SK-N-SH (cell line): Measurements from ENCODE around the gene BMAL1. TPM values are rescaled to one million over a fixed set of nuclear protein-coding genes. Genes with fewer than 3 reads are reported as not detected.

Experiments used
- CTCF ChIA-PET: fragments of 300-600, 350-600 bp; formaldehyde crosslinking; extraction: SDS; loops from one replicate; lab custom pipeline; 2021; lab: Yijun Ruan, JAX
- POLR2A ChIA-PET: fragments of 350-600 bp; sonication (Branson Sonifier 250); formaldehyde crosslinking; extraction: SDS; loops from one replicate; lab custom pipeline; 2020; ENCODE audit warnings: antibody characterized with exemption, inconsistent platforms; lab: Yijun Ruan, JAX
- DNase-seq: peaks from one replicate; pipeline ENCODE4 v3.0.0; 2012
- H2AFZ ChIP-seq: fragments of 200-600 bp; sonication (generic); 2 replicates; pipeline ENCODE4 v1.8.1; 2016; ENCODE audit warnings: antibody characterized with exemption, mild to moderate bottlenecking, low read depth
- H3F3A ChIP-seq: fragments of 200-600 bp; sonication (generic); replicated peaks from 2 replicates; pipeline ENCODE3; 2016; ENCODE audit warnings: antibody characterized with exemption, mild to moderate bottlenecking; ENCODE audit not compliant: insufficient read depth
- H3K27ac ChIP-seq, 2 experiments: fragments of 200-500 bp in 1 of 2; fragments of 200-600 bp in 1 of 2; sonication (Bioruptor generic) in 1 of 2; sonication (generic), shearing (Covaris generic) in 1 of 2; 2 replicates each; pipeline versions ENCODE4 v1.5.1 to v1.6.1; 2014 to 2016; ENCODE audit warnings: low read depth in 2 of 2, inconsistent platforms in 1 of 2, low read length in 1 of 2, mild to moderate bottlenecking in 1 of 2, mixed read lengths in 1 of 2
- H3K27me3 ChIP-seq: fragments of 200-600 bp; sonication (generic), shearing (Covaris generic); 2 replicates; pipeline ENCODE4 v1.6.1; 2016; ENCODE audit warnings: mixed run types; ENCODE audit not compliant: insufficient read depth
- H3K36me3 ChIP-seq, 2 experiments: fragments of 200-500 bp in 1 of 2; fragments of 200-600 bp in 1 of 2; sonication (Bioruptor generic) in 1 of 2; sonication (generic) in 1 of 2; replicated peaks in 1 of 2; 2 replicates each; pipeline versions ENCODE3 to v1.5.1; 2014 to 2016; ENCODE audit warnings: low read length in 1 of 2, mild to moderate bottlenecking in 1 of 2; ENCODE audit not compliant: insufficient read depth in 2 of 2, control insufficient read depth in 1 of 2
- H3K4me1 ChIP-seq, 2 experiments: fragments of 200-500 bp in 1 of 2; fragments of 200-600 bp in 1 of 2; sonication (Bioruptor generic) in 1 of 2; sonication (generic), shearing (Covaris generic) in 1 of 2; 2 replicates each; pipeline versions ENCODE4 v1.5.1 to v1.6.1; 2014 to 2016; ENCODE audit warnings: low read depth in 1 of 2, low read length in 1 of 2, mixed run types in 1 of 2; ENCODE audit not compliant: insufficient read depth in 2 of 2, control insufficient read depth in 1 of 2
- H3K4me2 ChIP-seq: fragments of 200-600 bp; sonication (generic), shearing (Covaris generic); 2 replicates; pipeline ENCODE4 v1.6.1; 2017; ENCODE audit warnings: mixed run types
- H3K4me3 ChIP-seq, 2 experiments: fragments of 200-500 bp in 1 of 2; fragments of 200-600 bp in 1 of 2; sonication (Bioruptor generic) in 1 of 2; sonication (generic), shearing (Covaris generic) in 1 of 2; 2 replicates each; pipeline versions ENCODE4 v1.5.1 to v1.8.1; 2014 to 2016; ENCODE audit warnings: low read depth in 2 of 2, inconsistent platforms in 1 of 2, low read length in 1 of 2, mild to moderate bottlenecking in 1 of 2, mixed read lengths in 1 of 2, moderate library complexity in 1 of 2
- H3K79me2 ChIP-seq: fragments of 200-600 bp; sonication (generic); 2 replicates; pipeline ENCODE4 v1.8.1; 2017; ENCODE audit warnings: mild to moderate bottlenecking; ENCODE audit not compliant: insufficient read depth
- H3K9ac ChIP-seq: fragments of 200-600 bp; sonication (generic); 2 replicates; pipeline ENCODE4 v1.6.1; 2017; ENCODE audit warnings: mixed run types
- H3K9me2 ChIP-seq: fragments of 200-600 bp; sonication (generic); 2 replicates; pipeline ENCODE4 v1.6.1; 2017; ENCODE audit warnings: mixed run types
- H3K9me3 ChIP-seq: fragments of 200-600 bp; sonication (generic); 2 replicates; pipeline ENCODE4 v1.6.1; 2017; ENCODE audit warnings: mixed run types, mild to moderate bottlenecking, moderate library complexity
- H4K20me1 ChIP-seq: fragments of 200-600 bp; sonication (generic); 2 replicates; pipeline ENCODE4 v1.6.1; 2017; ENCODE audit warnings: mild to moderate bottlenecking, mixed run types; ENCODE audit not compliant: insufficient read depth
- ELF1 ChIP-seq: IDR thresholded peaks from 2 replicates; pipeline ENCODE4 v1.4.0; 2012
- FOSL2 ChIP-seq: IDR thresholded peaks from 2 replicates; pipeline ENCODE4 v1.4.0; 2012; ENCODE audit warnings: low read depth, mild to moderate bottlenecking, moderate library complexity, borderline replicate concordance
- FOXJ3 ChIP-seq: sonication (generic); formaldehyde crosslinking; IDR thresholded peaks from 2 replicates; pipeline ENCODE4 v1.5.1; 2020; ENCODE audit warnings: mild to moderate bottlenecking, missing genetic modification reagents
- FOXM1 ChIP-seq: IDR thresholded peaks from 2 replicates; pipeline ENCODE4 v1.4.0; 2012; ENCODE audit warnings: low read depth, mild to moderate bottlenecking
- IRF3 ChIP-seq: fragments of 150-350 bp; IDR thresholded peaks from 2 replicates; pipeline ENCODE4 v1.6.1; 2016; ENCODE audit warnings: mild to moderate bottlenecking, low read depth, low read length
- JUND ChIP-seq: IDR thresholded peaks from 2 replicates; pipeline ENCODE4 v1.4.0; 2012
- MEF2A ChIP-seq: IDR thresholded peaks from 2 replicates; pipeline ENCODE4 v1.4.0; 2012; ENCODE audit warnings: low read depth, borderline replicate concordance
- MXI1 ChIP-seq: IDR thresholded peaks from 2 replicates; pipeline ENCODE4 v1.6.1; 2012; ENCODE audit warnings: mild to moderate bottlenecking, low read depth, low read length, improper control_type of control experiment
- NFIC ChIP-seq: IDR thresholded peaks from 2 replicates; pipeline ENCODE4 v1.4.0; 2012; ENCODE audit warnings: borderline replicate concordance
- PBX3 ChIP-seq: IDR thresholded peaks from 2 replicates; pipeline ENCODE4; 2012
- RAD21 ChIP-seq: IDR thresholded peaks from 2 replicates; pipeline ENCODE4 v1.6.1; 2012; ENCODE audit warnings: mild to moderate bottlenecking, low read length
- RFX5 ChIP-seq: IDR thresholded peaks from 2 replicates; pipeline ENCODE4 v1.6.1; 2012; ENCODE audit warnings: mild to moderate bottlenecking, improper control_type of control experiment, low read length
- SIN3A ChIP-seq: IDR thresholded peaks from 2 replicates; pipeline ENCODE4 v1.6.1; 2012; ENCODE audit warnings: low read depth, mild to moderate bottlenecking, low read length, moderate library complexity, borderline replicate concordance
- SMC3 ChIP-seq: IDR thresholded peaks from 2 replicates; pipeline ENCODE4 v1.6.1; 2012; ENCODE audit warnings: low read depth, low read length, improper control_type of control experiment
- USF1 ChIP-seq: IDR thresholded peaks from 2 replicates; pipeline ENCODE4 v1.4.0; 2012; ENCODE audit warnings: low read depth, borderline replicate concordance
- WGBS: methylation state at CpG from one replicate; pipeline ENCODE4 v1.1.6; 2017; ENCODE audit warnings: low lambda C conversion rate; 5-methylcytosine and 5-hydroxymethylcytosine counted together
- polyA plus RNA-seq, 3 experiments: library from polyadenylated mRNA; depleted of rRNA; stranded (reverse); fragments of >200 nt; gene quantifications; 2 replicates each; pipeline ENCODE4 v1.2.3, GENCODE V29; 2012
- TF ChIP-seq, protein P1 (sequence below): IDR thresholded peaks from 2 replicates; pipeline ENCODE4 v1.6.1; 2012; ENCODE audit warnings: mild to moderate bottlenecking, low read depth, low read length, moderate library complexity
- TF ChIP-seq, protein P2 (sequence below): fragments of 150-350 bp; IDR thresholded peaks from 2 replicates; pipeline ENCODE4 v1.6.1; 2017; ENCODE audit warnings: antibody characterized with exemption, low read length, low read depth, borderline replicate concordance

BMAL1 gene
- polyA plus RNA-seq, 1 of the 3 experiments (the other 2 are of a cell fraction) = 6.5 TPM

GRCh38 chr11:13388741-13389140 lies 111.2 kb downstream of the BMAL1 start:
- Histone ChIP-seq H3K79me2 (no peaks in the 10 kb centered on the region), H3K4me3 (no peak overlapping the region), H3K9ac (no peak overlapping the region)
- TF ChIP-seq, protein P1, sequence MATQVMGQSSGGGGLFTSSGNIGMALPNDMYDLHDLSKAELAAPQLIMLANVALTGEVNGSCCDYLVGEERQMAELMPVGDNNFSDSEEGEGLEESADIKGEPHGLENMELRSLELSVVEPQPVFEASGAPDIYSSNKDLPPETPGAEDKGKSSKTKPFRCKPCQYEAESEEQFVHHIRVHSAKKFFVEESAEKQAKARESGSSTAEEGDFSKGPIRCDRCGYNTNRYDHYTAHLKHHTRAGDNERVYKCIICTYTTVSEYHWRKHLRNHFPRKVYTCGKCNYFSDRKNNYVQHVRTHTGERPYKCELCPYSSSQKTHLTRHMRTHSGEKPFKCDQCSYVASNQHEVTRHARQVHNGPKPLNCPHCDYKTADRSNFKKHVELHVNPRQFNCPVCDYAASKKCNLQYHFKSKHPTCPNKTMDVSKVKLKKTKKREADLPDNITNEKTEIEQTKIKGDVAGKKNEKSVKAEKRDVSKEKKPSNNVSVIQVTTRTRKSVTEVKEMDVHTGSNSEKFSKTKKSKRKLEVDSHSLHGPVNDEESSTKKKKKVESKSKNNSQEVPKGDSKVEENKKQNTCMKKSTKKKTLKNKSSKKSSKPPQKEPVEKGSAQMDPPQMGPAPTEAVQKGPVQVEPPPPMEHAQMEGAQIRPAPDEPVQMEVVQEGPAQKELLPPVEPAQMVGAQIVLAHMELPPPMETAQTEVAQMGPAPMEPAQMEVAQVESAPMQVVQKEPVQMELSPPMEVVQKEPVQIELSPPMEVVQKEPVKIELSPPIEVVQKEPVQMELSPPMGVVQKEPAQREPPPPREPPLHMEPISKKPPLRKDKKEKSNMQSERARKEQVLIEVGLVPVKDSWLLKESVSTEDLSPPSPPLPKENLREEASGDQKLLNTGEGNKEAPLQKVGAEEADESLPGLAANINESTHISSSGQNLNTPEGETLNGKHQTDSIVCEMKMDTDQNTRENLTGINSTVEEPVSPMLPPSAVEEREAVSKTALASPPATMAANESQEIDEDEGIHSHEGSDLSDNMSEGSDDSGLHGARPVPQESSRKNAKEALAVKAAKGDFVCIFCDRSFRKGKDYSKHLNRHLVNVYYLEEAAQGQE = no peak
- no peak for TF ChIP-seq NFIC
- no peak for TF ChIP-seq IRF3
- TF ChIP-seq SIN3A = no peak
- TF ChIP-seq USF1 = no peak
- no peak for TF ChIP-seq JUND
- TF ChIP-seq MXI1 = no peak
- TF ChIP-seq, all 33 proteins: peak for 0
- Histone ChIP-seq H2AFZ (no peak overlapping the region), H3K9me2 (no peaks in the 10 kb centered on the region), H3F3A (peaks cover 18% of the 10 kb centered on the region), H3K9me3 (no peaks in the 10 kb centered on the region), H3K27ac (no peak overlapping the region; a peak in 1 of 4 replicates), H3K36me3 (peaks cover 42 to 61% of the 10 kb centered on the region in 2 experiments), H3K4me1 (no peaks in the 10 kb centered on the region; a peak in 1 of 4 replicates), H3K27me3 (no peaks in the 10 kb centered on the region), H4K20me1 (no peaks in the 10 kb centered on the region), H3K4me2 (no peak overlapping the region)
- CTCF ChIA-PET = interaction anchor here (3.4 kb wide), 1 partner anchor 179 kb away, joined by 10 read pairs; no protein-coding TSS in a partner anchor
- 80% methylated on average over 5 of the region's 5 CpGs for WGBS
- POLR2A ChIA-PET = no interaction called here
- DNase-seq = no peak

GRCh38 chr11:13391217-13391616 lies 113.6 kb downstream of the BMAL1 start:
- no peak overlapping the region for H3K4me2 ChIP-seq
- ChIA-PET POLR2A (no interaction called here), CTCF (interaction anchor here (3.4 to 3.6 kb wide), 2 partner anchors 8 to 181 kb away, joined by 10 to 12 read pairs; no protein-coding TSS in a partner anchor)
- H2AFZ ChIP-seq = no peak overlapping the region
- H3K36me3 ChIP-seq = peaks cover 28 to 48% of the 10 kb centered on the region in 2 experiments
- H3K4me1 ChIP-seq = no peaks in the 10 kb centered on the region; a peak in 1 of 4 replicates
- H3K4me3 ChIP-seq = no peak overlapping the region
- no peaks in the 10 kb centered on the region for H3K9me2 ChIP-seq
- H3K79me2 ChIP-seq = no peaks in the 10 kb centered on the region
- 94% methylated on average over 1 of the region's 1 CpG for WGBS
- H3K27ac ChIP-seq = no peak overlapping the region
- H3F3A ChIP-seq = peaks cover 7% of the 10 kb centered on the region
- no peaks in the 10 kb centered on the region for H3K27me3 ChIP-seq
- H3K9me3 ChIP-seq = no peaks in the 10 kb centered on the region
- no peaks in the 10 kb centered on the region for H4K20me1 ChIP-seq
- TF ChIP-seq RFX5 (no peak), SMC3 (no peak), ELF1 (no peak), MEF2A (no peak), FOSL2 (no peak), IRF3 (no peak), MXI1 (no peak), FOXM1 (no peak), FOXJ3 (CRISPR knock-in tag) (no peak), PBX3 (no peak), RAD21 (no peak)
- TF ChIP-seq, protein P2, sequence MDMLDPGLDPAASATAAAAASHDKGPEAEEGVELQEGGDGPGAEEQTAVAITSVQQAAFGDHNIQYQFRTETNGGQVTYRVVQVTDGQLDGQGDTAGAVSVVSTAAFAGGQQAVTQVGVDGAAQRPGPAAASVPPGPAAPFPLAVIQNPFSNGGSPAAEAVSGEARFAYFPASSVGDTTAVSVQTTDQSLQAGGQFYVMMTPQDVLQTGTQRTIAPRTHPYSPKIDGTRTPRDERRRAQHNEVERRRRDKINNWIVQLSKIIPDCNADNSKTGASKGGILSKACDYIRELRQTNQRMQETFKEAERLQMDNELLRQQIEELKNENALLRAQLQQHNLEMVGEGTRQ = no peak
- no peak for DNase-seq
- H3K9ac ChIP-seq = no peak overlapping the region
